ENCODE results near the gene PDLIM7. TPM values are rescaled to one million over a fixed set of nuclear protein-coding genes. Genes with fewer than 3 reads are reported as not detected.

Gene PDLIM7
- total and polyA plus RNA-seq, 2 of the 8 experiments (the other 6 are each of a cell fraction or from before 2014, with no cell fraction given), result 67.3 to 94.2 TPM

DNA sequence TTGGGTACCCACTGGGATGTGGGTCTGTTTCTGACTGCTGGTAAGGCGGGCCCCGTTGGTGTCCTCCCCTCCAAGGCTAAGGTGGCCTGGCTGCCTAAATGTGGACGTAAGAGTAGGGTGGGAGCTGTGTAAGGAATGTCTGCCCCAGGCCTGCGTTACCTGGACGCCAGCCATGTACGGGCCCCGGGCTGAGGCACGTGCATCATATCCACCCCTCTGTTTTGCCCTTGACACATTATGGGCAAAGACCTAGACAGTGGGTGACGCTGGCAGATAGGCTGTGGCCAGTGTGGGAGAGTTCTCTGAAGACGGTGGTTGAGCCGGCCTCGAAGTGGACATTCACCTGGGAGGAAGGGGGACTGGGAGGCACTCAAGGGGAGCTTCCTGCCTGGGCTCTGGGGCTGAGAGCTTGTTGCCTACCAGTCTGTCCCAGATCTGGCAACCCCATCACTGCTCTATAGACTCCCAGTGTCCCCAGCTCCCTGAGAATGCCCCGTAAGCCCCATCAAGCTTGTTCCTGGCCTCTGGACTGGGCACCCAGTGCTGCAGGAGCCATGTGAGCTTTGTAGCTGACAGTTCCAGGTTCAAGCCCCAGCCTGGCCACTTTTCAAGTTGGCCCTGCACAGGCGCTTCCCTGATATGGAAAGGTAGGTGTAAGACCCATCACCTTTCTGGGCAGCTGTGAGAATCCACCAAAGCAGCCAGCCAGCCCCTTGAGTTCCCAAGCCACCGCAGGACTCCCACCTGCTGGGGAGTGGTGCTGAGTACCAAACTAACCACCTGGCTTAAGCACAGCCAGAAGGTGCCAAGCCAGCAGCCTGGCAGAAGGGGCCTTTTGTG lies 54.0 kb downstream of the PDLIM7 start (continued):
- TF ChIP-seq CBX8 (IDR thresholded peaks at IDR 0.05; ENCODE audit: borderline replicate concordance, low read depth, low read length) (no peak), GABPA (IDR thresholded peaks at IDR 0.05; ENCODE audit: borderline replicate concordance, insufficient read depth, low read length) (no peak), CHD2 (IDR thresholded peaks at IDR 0.05; ENCODE audit: low read length) (no peak), YY1 (IDR thresholded peaks at IDR 0.05; ENCODE audit: low read depth, low read length) (no peak), ATF3 (IDR thresholded peaks at IDR 0.05; ENCODE audit: insufficient read depth, low read depth, low read length) (no peak), SIRT6 (IDR thresholded peaks at IDR 0.05; ENCODE audit: low read length) (no peak), MAX (IDR thresholded peaks at IDR 0.05) (no peak), CREB1 (IDR thresholded peaks at IDR 0.05) (no peak), SUZ12 (IDR thresholded peaks at IDR 0.05; ENCODE audit: low read length) (no peak)

Measured in H1 (cell line).